RWPE2 (cell line): ENCODE data around the gene GIMAP7.

Experiments
- ATAC-seq: fragments of 200-7000 bp; cut with Tn5 transposase; 3 replicates; pipeline ENCODE4 v1.9.1; 2021; ENCODE audit warnings: low read depth
- DNase-seq: peaks from one replicate; pipeline ENCODE4 v3.0.0-alpha.2; 2020; ENCODE audit warnings: low spot score
- H3K27ac ChIP-seq: fragments of 450-650 bp; 2 replicates; pipeline ENCODE4 v1.5.1; 2017; ENCODE audit warnings: mild to moderate bottlenecking; ENCODE audit not compliant: poor library complexity, severe bottlenecking
- H3K27me3 ChIP-seq: fragments of 250-450 bp; sonication (Bioruptor Pico); 2 replicates; pipeline ENCODE4 v1.5.1; 2021; ENCODE audit warnings: mild to moderate bottlenecking, moderate library complexity; ENCODE audit not compliant: insufficient read depth, poor library complexity, severe bottlenecking
- H3K36me3 ChIP-seq: fragments of 250-450 bp; sonication (Bioruptor Pico); 2 replicates; pipeline ENCODE4 v1.5.1; 2020; ENCODE audit warnings: low read depth, mild to moderate bottlenecking, moderate library complexity
- H3K4me1 ChIP-seq: fragments of 250-450 bp; sonication (Bioruptor Pico); 2 replicates; pipeline ENCODE4 v1.5.1; 2021; ENCODE audit warnings: mild to moderate bottlenecking, moderate library complexity; ENCODE audit not compliant: insufficient read depth, poor library complexity, severe bottlenecking
- H3K4me3 ChIP-seq: fragments of 250-450 bp; sonication (Bioruptor Pico); 2 replicates; pipeline ENCODE4 v1.5.1; 2021; ENCODE audit warnings: mild to moderate bottlenecking, moderate library complexity; ENCODE audit not compliant: severe bottlenecking
- H3K9me3 ChIP-seq: fragments of 250-450 bp; sonication (Bioruptor Pico); 2 replicates; pipeline ENCODE4 v1.5.1; 2021; ENCODE audit warnings: mild to moderate bottlenecking, moderate library complexity; ENCODE audit not compliant: severe bottlenecking
- CTCF ChIP-seq: fragments of 450-650 bp; IDR thresholded peaks from one replicate; pipeline ENCODE4 v1.5.1; 2017; ENCODE audit warnings: mild to moderate bottlenecking, moderate library complexity; ENCODE audit not compliant: poor library complexity, severe bottlenecking

Gene GIMAP7

GRCh38 chr7:150531704-150532103 is 17.0 kb downstream of the GIMAP7 start:
- DNase-seq (no peak), ATAC-seq (no peak)
- H3K27me3 ChIP-seq = no peaks in the 10 kb centered on the region
- no peaks in the 10 kb centered on the region for H3K9me3 ChIP-seq
- H3K36me3 ChIP-seq = no peaks in the 10 kb centered on the region
- no peak for TF ChIP-seq CTCF
- no peaks in the 10 kb centered on the region for H3K4me1 ChIP-seq
- no peak overlapping the region for H3K4me3 ChIP-seq
- no peak overlapping the region for H3K27ac ChIP-seq

DNA sequence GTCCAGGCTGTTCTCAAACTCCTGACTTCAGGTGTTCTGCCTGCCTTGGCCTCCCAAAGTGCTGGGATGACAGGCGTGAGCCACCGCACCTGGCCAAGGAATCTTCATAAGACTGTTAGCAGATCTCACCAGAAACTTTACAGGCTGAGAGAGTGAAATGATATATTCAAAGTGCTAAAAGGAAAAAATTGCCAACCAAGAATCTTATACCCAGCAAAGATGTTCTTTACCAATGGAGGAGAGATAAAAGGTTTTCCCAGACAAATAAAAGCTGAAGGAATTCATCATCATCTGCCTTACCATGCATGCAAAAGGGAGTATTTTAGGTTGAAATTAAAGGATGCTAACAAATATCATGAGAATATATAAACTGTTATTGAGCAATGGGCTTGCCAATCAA is 23.6 kb downstream of the GIMAP7 start:
- no peak overlapping the region for H3K4me3 ChIP-seq
- no peak for TF ChIP-seq CTCF
- H3K36me3 ChIP-seq = no peaks in the 10 kb centered on the region
- peaks cover 2% of the 10 kb centered on the region for H3K9me3 ChIP-seq
- DNase-seq (no peak), ATAC-seq (no peak)
- H3K4me1 ChIP-seq = no peaks in the 10 kb centered on the region
- no peak overlapping the region for H3K27ac ChIP-seq
- H3K27me3 ChIP-seq = no peaks in the 10 kb centered on the region

- Histone ChIP-seq H3K4me1 (no peaks in the 10 kb centered on the region), H3K9me3 (no peaks in the 10 kb centered on the region), H3K4me3 (no peak overlapping the region), H3K27me3 (no peaks in the 10 kb centered on the region), H3K27ac (no peak overlapping the region), H3K36me3 (no peaks in the 10 kb centered on the region)
- ATAC-seq = no peak
- DNase-seq = no peak
- no peak for TF ChIP-seq CTCF
Measured at GRCh38 chr7:150553163-150553562, 38.5 kb downstream of the GIMAP7 start.

DNA sequence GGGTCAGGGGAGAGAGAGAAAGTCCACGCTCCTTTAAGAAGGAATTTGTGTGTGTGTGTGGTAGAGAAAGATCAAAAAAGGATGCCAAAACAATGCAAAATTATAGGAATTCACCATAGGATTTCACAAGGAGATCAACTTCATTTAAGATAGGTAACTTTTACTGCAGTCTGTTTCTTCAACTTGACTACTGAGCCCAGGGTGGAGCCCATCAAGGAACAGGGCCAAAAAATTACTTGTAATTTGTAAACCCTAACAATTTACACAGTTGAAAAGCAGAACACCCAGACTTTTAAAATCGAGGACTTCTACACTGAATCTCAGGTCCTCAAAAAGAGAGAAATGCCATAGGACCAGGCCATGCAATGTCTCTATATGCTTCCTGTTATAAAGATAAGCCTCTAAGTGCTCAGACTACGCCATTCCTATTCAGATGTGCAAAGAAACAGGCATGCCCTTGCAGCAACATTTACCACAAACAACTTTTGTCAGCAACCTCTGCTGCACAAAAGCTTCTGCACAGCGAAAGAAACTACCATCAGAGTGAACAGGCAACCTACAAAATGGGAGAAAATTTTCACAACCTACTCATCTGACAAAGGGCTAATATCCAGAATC is 42.0 kb downstream of the GIMAP7 start:
- H3K27me3 ChIP-seq = no peaks in the 10 kb centered on the region
- DNase-seq = no peak
- no peaks in the 10 kb centered on the region for H3K36me3 ChIP-seq
- H3K27ac ChIP-seq = no peak overlapping the region
- H3K9me3 ChIP-seq = no peaks in the 10 kb centered on the region
- H3K4me1 ChIP-seq = no peaks in the 10 kb centered on the region
- no peak overlapping the region for H3K4me3 ChIP-seq
- no peak for ATAC-seq
- no peak for TF ChIP-seq CTCF

DNA sequence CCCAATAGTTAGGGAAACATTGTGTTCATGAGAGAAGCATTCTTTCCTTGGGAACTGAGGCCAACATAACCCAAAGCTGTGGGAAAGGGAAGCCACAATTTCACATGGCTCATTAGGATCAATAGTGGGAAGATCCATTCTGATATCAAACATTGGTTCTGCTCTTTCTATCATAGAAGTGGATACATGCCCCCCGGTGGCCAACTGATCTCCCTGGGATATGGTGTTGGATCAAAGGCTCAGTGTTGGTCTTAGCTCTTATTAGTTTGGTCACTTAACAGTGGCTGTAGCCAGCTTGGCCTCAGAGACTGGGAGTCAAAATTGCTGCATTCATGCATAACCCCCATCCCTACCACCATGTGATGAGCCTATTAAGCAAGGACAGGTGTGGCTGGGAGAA is 45.8 kb downstream of the GIMAP7 start:
- no peak for DNase-seq

More for the DNA sequence above, 45.8 kb downstream of the GIMAP7 start:
- no peak overlapping the region for H3K27ac ChIP-seq
- no peak for ATAC-seq
- no peaks in the 10 kb centered on the region for H3K27me3 ChIP-seq
- no peaks in the 10 kb centered on the region for H3K4me1 ChIP-seq
- TF ChIP-seq CTCF = no peak
- no peak overlapping the region for H3K4me3 ChIP-seq
- H3K9me3 ChIP-seq = no peaks in the 10 kb centered on the region
- no peaks in the 10 kb centered on the region for H3K36me3 ChIP-seq
